HPDE6-E6E7 (cell line): ENCODE measurements around the gene SYNGR3.
"Not testable (repeated sequence)": the region's sequence is repeated elsewhere in the genome, so short reads cannot be mapped to it uniquely, and the experiment has no call there.

Experiments
- DNase-seq: peaks from one replicate; pipeline ENCODE4 v3.0.0; 2011; ENCODE audit warnings: missing footprints; ENCODE audit errors: extremely low spot score

Gene SYNGR3

DNA sequence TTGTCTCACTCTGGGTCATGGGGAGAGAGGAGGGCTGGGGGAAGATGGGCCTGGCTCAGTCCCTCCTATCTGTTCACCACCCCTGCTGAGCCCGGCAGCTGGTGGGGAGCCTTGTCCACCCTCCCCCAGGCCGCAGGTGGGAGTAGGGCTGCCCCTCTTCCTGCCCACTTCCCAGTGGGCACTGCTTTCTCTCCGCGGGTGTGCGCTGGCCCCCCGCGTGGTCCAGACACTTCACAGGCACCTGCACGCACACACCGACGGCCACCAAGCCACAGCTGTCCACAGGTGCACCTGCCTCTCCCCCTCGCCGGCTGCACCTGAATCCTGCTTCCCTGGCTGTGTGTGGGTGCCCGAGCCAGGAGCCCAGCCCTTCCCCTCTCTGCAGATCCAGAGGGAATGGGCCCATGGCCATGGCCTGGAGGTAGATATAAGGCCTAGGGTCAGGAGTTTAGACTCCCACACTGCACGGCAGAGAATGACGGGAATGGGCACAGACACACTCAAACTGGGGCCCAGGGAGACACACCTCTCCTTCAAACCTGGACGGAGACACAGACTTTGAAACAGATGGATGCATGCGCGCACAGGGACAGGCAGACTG, 39.0 kb downstream of the SYNGR3 start:
- no peak for DNase-seq

DNA sequence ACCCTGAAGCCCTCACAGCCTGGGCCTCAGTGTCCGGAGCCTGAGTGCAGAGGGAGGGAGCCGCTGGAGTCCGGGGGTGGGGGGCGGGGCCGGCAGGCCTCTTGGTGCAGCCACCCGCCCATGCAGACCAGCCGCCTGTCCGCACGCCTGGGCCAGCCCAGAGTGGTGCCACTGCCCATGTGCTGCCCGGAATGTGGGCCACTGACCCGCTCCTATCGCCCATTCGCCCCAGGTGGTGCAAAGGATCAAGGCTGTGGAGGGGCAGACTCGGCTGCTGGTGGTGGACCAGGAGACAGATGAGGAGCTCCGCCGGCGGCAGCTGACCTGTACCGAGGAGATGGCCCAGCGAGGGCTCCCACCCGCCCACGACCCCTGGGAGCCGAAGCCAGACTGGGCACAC, 39.6 kb downstream of the SYNGR3 start:
- DNase-seq = no peak

DNA sequence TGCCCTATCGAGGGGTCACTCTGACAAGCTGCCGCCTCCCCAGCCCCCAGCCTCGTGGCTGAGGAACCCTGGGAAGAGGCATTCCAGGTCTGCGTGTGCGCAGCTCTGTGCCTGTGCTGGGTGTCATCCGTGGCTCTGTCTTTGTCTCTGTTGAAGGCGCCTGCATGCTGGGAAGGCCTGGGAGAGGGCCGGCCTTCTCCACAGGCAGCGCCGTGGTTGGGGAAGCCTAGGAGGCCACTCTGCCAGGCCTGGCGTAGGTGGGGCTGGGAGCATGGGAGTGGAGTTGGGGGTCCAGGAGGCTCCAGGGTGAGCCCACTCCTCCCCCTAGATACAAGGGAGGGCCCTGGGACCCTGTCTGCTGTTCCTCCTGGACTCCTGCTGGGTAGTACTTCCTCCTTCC, 40.3 kb downstream of the SYNGR3 start:
- DNase-seq = no peak

DNA sequence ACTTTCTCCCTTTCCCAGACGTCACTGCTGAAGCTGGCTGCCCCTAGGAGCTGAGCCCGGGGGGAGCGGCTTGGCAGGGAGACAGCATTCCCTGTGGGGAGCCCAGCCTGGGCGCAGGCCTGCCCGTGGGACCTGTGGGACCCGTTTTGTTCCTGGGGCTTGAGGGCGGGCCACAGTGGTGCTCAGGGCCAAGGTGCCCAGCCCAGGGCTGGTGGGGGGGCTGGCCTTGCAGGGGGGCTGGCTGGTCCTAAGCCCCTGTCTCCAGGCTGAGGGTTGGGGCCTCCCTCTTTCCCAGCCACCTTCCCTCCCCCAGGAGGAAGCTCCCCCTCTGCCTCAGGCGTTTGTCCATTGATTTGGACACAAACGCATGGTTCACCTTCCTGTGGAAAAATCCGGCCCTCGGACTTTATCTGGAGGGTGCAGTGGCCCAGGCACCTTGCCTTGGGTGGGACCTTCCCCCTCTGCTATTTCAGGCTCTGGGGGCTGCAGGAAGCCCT, 41.4 kb downstream of the SYNGR3 start:
- DNase-seq = no peak

DNA sequence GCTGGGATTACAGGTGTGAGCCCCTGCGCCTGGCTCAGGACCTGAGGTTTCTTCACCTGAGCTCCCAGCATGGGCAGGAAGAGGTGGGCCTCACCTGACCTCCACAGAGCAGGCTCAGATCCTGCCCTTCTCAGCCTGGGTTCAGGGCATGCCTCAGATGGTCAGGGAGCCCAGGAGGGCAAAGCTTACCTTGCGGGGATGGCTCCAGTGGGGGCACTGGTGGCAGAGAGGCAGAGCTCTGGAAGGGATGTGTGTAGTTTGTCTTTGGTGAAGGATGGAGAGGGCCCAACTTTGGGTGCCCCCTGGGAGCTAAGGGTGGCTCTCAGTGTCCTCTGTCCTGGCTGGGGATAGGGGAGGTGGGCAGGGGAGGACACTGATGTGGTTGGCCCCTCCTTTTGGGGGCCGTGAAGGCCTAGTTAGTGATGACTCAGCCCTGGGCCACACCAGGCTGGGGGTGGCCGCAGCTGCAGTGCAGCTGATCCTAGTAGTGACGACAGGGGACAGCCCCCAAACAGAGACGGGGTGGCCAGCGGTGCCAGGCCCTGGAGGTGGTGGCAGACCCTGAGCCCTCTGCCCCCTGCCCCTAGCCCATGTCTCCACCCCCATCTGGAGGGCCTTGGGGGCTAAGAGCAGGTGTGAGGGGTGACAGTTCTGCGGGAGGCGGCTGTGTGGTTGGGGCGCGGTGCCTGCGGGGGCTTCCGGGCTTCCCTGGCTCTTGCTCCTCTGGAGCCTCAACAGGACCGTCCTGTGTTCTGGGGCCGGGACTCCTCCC, 42.7 kb downstream of the SYNGR3 start:
- DNase-seq = no peak

DNA sequence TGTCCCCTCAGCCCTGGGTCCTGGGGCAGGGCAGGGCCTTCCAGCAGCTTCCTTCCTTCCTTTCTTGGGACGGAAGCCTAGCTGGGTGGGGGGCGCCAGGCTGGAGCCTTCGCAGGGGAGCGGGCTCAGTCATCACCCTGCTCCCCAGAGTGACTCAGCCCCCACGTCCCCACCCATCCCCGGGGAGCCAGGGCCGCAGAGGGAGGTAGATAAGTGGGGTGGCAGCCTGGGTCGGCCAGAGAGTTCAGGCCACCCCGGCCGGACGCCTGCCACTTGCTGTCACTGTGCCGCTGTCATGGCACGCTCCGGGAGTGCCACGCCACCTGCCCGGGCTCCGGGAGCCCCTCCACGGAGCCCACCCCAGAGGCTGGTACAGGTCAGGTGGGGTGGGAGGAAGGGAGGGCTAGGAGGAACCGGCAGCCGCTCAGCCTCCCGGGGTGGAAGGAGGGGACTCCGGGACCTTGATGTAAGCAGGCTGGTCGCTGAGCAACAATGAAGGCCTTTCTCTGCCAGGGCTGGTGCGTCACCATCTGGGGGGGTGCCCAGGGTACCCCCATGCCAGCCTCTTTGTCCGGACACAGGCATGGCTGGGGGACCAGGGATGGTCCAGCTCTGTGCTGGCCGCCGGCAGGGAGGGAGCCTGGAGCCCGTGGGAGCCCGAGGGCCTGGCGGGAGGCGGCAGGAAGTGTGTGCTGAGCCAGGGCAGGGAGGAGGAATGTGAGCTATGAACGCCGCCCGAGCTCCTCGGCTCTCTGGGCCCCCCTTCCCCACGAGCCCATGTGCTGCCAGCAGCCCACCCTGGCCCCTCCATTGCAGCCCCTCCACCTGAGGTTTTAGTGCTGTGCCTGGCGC, 43.5 kb downstream of the SYNGR3 start:
- DNase-seq = no peak

DNA sequence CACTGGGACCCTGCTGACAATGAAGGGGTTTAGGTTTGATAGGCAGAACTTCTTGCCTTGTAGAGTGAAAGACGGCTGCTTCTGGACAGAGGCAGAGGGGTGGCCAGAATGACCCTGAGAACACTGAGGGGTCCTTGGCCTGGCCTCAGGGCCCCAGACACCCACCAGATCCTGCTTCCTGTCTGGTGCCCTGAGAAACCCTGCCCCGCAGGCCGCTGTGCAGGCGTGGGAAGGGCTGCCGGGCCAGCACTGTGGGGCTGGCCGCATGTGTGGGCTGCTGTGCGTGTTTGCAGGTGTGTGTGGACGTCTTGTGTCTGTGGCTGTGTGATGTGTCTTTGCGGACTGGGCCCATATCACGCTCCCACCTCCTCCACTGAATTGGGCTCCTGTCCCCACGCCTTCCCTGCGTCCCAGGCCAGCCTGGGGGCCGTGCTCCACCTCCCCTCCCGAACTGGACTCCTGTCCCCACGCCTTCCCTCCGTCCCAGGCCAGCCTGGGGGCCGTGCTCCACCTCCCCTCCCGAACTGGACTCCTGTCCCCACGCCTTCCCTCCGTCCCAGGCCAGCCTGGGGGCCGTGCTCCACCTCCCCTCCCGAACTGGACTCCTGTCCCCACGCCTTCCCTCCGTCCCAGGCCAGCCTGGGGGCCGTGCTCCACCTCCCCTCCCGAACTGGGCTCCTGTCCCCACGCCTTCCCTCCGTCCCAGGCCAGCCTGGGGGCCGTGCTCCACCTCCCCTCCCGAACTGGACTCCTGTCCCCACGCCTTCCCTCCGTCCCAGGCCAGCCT, 44.3 kb downstream of the SYNGR3 start:
- not testable (repeated sequence) for DNase-seq

DNA sequence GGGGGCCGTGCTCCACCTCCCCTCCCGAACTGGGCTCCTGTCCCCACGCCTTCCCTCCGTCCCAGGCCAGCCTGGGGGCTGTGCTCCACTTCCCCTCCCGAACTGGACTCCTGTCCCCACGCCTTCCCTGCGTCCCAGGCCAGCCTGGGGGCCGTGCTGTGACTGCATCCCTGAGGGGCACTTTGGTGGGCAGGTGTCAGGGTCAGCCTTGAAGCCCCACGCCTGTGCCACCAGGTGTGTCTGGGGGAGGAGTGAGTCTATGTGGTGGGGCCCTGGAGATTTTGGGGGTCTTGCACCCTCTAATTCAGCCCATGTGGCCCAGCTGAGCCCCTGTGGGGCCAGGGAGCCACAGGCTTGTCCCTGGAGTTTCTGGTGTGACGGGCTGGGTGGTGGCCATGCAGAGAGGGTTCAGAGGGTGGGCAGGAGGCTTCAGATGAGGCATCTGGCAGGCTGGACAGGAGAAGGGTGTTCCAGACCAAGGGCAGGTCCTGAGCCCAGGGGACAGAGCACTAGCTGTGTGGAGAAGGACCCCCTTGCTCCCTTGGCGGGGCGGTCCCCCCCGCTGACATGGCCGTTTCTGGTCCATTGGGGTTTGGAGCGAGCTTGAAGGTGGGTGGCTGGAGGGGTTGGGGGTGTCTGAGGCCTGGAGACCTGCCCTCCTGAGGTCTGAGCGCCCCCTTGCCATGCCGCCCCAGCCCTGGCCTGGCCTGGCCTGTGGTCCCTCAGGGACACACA, 45.1 kb downstream of the SYNGR3 start:
- no peak for DNase-seq

DNA sequence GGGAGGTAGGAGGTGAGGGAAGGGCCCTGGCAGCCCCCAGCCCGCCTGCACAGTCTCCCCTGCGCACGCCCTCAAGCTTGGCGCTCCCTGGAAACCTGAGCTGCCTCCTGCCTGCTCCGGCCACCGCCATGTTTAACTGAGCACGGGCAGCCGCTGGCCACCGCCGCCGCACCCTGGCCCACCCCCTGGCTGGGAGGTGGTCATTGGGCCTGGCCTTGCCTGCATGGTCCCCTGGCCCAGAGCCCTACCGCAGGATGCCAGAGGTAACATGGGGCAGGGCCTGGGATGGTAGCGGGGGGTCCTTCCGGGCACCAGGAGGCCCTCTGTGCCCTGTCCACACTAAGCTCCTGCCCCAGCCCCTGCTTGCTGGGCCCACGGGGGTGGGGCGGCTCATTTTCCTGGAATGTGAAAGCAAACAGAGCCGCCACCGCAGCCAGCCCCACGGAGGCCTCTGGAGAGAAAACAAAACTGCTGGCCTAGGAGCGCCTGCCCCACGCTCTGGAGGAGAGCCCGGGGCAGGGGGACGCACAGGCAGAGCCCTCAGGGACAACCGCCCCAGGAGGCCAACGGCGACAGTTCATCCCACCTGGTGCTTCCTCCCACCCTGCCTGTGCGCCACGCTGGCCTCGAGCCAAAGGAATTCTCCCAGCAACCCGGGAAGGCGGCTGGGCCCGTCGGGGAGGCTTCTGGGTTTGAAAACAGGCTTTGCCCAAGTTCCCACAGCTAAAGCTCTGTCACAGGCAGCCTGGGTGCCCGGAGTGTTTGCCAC, 45.8 kb downstream of the SYNGR3 start:
- DNase-seq = no peak

DNA sequence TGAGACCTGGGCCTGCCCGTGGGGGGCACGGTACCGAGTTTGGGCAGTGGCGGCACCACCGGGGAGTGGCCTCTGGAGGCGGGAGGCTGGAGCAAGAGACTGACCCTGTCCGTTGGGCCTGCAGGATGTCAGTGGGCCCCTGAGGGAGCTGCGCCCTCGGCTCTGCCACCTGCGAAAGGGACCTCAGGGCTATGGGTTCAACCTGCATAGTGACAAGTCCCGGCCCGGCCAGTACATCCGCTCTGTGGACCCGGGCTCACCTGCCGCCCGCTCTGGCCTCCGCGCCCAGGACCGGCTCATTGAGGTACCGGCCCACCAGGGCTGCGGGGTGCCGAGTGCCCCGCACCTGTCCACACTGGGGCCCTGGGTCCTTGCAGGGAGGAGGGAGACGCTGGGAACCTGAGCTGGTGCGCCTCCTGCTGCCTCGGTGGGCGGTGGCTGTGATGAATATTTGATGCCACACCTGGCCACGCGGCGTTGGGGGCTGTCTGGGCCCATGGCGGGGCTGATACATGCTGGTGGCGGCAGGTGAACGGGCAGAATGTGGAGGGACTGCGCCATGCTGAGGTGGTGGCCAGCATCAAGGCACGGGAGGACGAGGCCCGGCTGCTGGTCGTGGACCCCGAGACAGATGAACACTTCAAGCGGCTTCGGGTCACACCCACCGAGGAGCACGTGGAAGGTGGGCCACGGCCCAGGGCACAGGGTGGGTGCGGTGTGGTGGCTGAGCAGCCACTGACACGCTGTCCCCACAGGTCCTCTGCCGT, 46.6 kb downstream of the SYNGR3 start:
- DNase-seq = no peak

DNA sequence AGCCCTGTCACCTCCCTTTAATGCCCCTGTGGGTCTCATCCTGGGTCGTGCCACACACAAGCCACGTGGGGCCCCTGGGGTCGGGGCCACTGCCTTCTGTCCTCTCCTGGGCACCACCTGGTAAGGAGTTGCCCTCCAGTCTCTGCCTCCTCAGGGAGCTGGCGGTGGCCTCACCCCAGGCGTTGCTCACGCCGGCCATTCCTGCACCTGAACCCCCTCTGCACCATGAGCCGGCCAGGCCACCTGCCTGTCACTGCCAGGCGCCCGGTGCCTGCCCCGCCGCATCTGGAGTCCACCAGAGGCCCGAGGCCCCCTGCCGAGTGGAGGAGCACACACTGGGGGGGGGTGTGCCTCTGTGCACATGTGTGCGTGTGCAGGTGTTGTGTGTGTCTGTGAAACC, 47.3 kb downstream of the SYNGR3 start:
- no peak for DNase-seq

DNA sequence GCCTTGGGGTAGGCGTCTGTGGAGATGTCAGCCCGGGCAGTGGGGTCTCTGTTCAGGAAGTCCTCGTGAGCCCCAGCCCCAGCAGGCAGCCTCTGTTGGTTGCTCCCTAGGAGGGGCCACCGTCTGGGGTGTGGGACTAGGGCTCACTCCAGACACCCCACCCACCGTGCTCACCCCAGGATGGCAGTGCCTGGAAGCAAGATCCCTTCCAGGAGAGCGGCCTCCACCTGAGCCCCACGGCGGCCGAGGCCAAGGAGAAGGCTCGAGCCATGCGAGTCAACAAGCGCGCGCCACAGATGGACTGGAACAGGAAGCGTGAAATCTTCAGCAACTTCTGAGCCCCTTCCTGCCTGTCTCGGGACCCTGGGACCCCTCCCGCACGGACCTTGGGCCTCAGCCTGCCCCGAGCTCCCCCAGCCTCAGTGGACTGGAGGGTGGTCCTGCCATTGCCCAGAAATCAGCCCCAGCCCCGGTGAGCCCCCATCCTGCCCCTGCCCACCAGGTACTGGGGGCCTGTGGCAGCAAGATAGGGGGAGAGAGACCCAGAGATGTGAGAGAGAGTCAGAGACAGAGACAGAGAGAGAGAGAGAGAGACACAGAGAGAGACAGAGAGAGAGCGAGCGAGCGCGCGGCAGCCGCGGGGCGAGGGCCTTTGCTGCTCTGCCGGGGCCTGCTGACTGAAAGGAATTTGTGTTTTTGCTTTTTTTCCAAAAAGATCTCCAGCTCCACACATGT, 48.0 kb downstream of the SYNGR3 start:
- no peak for DNase-seq

DNA sequence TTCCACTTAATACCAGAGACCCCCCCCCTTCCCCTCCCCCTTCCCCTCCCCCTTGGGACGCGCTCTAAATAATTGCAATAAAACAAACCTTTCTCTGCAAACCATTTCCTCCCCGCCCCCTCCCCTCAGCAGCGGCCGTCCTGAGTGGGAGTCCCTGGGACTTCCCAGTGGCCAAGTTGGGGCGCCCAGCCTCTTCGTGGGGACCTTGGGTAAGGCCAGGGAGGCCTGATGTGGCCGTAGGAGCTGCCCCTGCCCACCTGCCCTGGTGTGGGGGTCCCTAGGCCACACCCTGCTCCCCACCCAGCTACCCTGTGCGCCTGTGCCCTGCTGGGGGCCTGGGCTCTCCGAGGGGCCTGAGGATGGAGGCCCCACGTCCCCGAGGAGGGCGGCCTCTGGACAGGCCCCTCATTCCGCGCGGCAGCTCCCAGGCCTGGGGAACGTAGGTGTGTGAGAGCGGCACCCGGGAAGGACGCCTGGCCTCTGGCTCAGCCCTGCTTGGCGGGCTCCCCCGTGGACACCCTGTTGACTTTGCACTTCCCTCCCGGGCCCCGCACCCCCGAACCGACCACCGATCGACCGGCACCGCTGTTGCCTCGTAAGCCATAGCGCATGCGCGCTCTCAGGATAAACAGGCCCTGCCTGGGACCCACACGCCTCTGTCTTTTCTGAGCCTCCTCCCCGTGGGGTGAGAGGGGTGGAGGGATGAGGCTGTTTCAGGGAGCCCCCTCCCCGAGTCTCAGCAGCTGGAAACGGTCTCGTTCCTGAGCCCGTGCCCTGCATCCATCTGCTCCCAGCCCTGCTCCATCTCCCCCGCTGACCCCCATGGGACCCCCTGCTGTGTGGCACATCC, 48.8 kb downstream of the SYNGR3 start:
- no peak for DNase-seq

DNA sequence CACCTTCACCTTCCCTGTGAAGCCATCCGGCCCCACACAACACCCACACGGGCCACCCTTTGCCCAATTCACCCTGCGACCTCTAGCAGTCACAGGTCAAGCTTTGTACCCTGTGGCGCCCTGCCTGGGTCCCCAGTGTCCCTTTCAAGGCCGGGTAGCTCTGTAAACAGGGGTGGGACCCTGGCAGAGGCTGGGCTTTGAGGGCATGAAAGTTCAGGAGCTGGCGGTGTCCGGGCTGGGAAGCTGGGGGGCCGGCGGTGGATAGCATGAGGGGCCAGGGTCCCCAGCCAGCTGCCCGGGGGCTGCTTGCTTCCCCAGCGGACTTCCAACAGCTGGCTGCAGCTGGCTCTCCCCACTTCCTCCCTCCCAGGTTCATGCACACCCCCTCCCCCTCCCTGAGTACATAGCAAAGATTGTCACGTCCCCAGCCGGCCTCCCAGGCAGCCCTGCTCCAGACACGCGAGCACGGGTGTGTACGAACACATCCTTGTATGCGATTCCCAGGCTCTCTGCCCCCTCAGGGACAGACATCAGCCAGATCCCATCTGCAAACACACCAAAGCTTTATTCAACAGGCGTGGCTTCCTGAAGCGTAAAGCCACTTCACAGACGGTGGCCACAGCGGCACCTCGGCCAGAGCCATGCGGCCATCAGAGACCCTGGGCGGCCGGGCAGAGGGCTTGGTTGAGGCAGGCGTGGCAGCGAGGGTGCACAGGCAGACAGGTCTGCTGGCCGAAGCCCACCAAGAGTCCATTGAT, 49.7 kb downstream of the SYNGR3 start:
- DNase-seq = no peak

DNA sequence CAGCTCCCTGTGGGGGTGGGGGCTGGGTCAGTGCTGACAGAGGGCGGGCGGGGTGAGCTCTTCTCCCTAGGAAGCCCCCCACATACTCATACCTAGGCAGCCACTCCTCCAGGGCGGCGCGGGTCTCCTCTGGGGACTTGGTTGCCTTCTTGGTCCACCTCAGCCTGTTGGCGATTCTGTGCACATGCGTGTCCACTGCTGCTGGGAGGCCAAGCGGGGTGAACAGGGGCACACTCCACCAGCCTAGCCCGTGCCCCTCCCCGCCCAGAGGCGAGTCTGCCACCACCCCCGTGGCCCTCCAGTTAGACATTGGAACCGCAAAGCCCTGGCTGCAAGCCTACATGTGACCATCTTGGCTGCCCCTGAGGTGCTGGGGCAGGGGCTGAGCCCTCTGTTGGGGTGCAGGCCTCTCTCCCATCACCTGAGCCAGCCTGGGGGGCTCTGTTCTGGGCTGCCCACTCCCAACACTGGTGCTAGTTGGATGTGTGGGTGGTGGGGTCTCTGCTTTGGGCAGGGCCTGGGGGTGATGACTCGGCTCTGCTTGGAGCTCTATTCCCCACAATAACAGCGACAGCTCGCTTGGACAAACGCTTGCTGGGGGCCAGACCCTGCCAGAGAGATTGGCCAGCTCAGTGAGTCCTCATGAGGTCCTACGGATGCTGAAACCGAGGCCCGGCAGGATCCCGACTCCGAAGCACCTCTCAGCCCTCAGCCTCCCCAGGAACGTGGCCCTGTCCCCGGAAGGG, 50.4 kb downstream of the SYNGR3 start:
- no peak for DNase-seq

DNA sequence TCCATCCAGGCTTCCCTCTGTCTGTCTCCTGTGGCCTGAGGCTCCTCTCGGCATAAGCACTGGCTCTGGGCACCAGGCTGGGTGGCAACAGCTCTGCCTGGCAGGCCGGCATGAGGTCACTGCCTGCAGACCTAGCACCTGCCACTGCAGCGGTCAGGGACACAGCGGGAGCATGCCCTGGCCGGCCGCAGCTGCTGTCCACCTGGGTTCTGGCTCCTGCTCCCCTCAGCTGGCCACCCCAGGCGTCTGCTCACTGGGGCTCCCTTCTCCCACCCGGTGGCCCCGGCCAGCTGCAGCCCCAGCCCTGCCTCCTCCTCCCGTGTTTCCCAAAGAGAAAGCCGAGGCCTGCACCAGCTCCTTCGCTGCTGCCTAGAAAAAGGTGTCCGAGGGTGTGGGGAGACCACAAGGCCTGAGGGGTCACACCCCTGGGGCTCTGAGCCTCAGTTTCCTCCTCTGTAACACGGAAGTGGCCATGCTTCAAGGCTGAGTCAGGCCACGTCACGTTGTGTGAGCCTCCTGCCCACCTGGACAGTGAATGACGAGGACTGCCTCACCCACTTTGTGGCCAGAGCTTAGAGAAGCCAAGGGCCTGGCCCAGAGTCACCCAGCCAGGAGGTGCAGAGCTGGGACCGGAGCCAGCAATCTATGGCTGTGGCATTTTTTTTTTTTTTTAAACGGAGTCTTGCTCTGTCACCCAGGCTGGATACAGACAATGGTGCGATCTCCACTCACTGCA, 51.2 kb downstream of the SYNGR3 start:
- peak; percentile 75 for DNase-seq
